Panc1 (cell line): ENCODE results near the gene FRMPD1. TPM values are rescaled to one million over a fixed set of nuclear protein-coding genes. Genes with fewer than 3 reads are reported as not detected.

Experiments
- ATAC-seq: fragments of 200-7000 bp; cut with Tn5 transposase; 2 replicates; pipeline ENCODE4 v1.9.1; 2020; ENCODE audit warnings: mild to moderate bottlenecking, moderate library complexity
- BruUV-seq: library from RNA; stranded (reverse); fragments of 400-500 nt; replicated peaks from 2 replicates; lab custom pipeline; 2021; lab: Mats Ljungman, UMichigan
- CTCF ChIA-PET: fragments of 300-600 bp; sonication (Branson Sonifier 250); formaldehyde crosslinking; loops from one replicate; lab custom pipeline; 2022; ENCODE audit warnings: antibody characterized with exemption; lab: Charles Lee
- POLR2A ChIA-PET: fragments of 300-600 bp; sonication (Branson Sonifier 250); formaldehyde crosslinking; loops from one replicate; lab custom pipeline; 2022; ENCODE audit warnings: antibody characterized with exemption; lab: Charles Lee
- DNase-seq: peaks from one replicate; pipeline ENCODE4 v3.0.0-alpha.2; 2010; ENCODE audit warnings: low read depth, low spot score
- H3K27ac ChIP-seq: 2 replicates; pipeline ENCODE4 v1.5.1; 2011; ENCODE audit warnings: mild to moderate bottlenecking, low read length, inconsistent platforms
- H3K27me3 ChIP-seq: fragments of 200-500 bp; sonication (Bioruptor generic); 2 replicates; pipeline ENCODE4 v1.6.0; 2014; ENCODE audit warnings: low read length, inconsistent platforms; ENCODE audit not compliant: control insufficient read depth, insufficient read depth
- H3K36me3 ChIP-seq: fragments of 200-500 bp; sonication (Bioruptor generic); 2 replicates; pipeline ENCODE4 v1.5.1; 2014; ENCODE audit warnings: inconsistent platforms, mild to moderate bottlenecking, low read length, moderate library complexity; ENCODE audit not compliant: control insufficient read depth, insufficient read depth
- H3K4me1 ChIP-seq: 2 replicates; pipeline ENCODE4 v1.5.1; 2011; ENCODE audit warnings: inconsistent platforms, mild to moderate bottlenecking, low read length, moderate library complexity; ENCODE audit not compliant: control insufficient read depth, insufficient read depth
- H3K4me3 ChIP-seq, 2 experiments: 2 replicates each; pipeline ENCODE4 v1.5.1; 2011 to 2012; ENCODE audit warnings: low read depth in 2 of 2, low read length in 2 of 2, mild to moderate bottlenecking in 2 of 2, inconsistent platforms in 1 of 2, moderate library complexity in 1 of 2
- H3K9me3 ChIP-seq: fragments of 200-500 bp; sonication (Bioruptor generic); 2 replicates; pipeline ENCODE4 v1.5.1; 2014; ENCODE audit warnings: low read depth, mild to moderate bottlenecking, inconsistent platforms, low read length, moderate library complexity; ENCODE audit not compliant: control insufficient read depth, insufficient read depth
- CTCF ChIP-seq: fragments of 450-650 bp; IDR thresholded peaks from 2 replicates; pipeline ENCODE4 v1.5.1; 2017; ENCODE audit warnings: mild to moderate bottlenecking
- POLR2AphosphoS5 ChIP-seq: IDR thresholded peaks from 2 replicates; pipeline ENCODE4 v1.6.1; 2012; ENCODE audit warnings: mild to moderate bottlenecking, low read depth, low read length, moderate library complexity
- REST ChIP-seq, 2 experiments: IDR thresholded peaks; 2 replicates each; pipeline ENCODE4 v1.6.1; 2011 to 2012; ENCODE audit warnings: low read depth in 2 of 2, control low read depth in 1 of 2, low read length in 1 of 2, mild to moderate bottlenecking in 1 of 2, moderate library complexity in 1 of 2; ENCODE audit not compliant: insufficient read depth in 1 of 2
- SIN3A ChIP-seq: IDR thresholded peaks from 2 replicates; pipeline ENCODE4 v1.6.1; 2012; ENCODE audit warnings: low read depth, mild to moderate bottlenecking, low read length, moderate library complexity, borderline replicate concordance; ENCODE audit not compliant: insufficient read depth
- TCF7L2 ChIP-seq: IDR thresholded peaks from 2 replicates; pipeline ENCODE4 v1.6.1; 2011; ENCODE audit warnings: mild to moderate bottlenecking, low read depth, low read length, inconsistent platforms
- in situ Hi-C: cut with HindIII; loops from 2 replicates; pipeline ENCODE4 v1.10.0; 2016; ENCODE audit warnings: low sequenced_read_pairs, low pct_unique_long_range_greater_than_20kb
- intact Hi-C: fragments of 100-400 bp; cut with micrococcal nuclease; formaldehyde crosslinking; loops from one replicate; pipeline ENCODE4 v1.10.0; 2022; ENCODE audit not compliant: unreplicated experiment
- total RNA-seq: library from RNA; stranded (reverse); gene quantifications from one replicate; pipeline ENCODE4 v1.2.1, GENCODE V29; 2021; ENCODE audit not compliant: unreplicated experiment

FRMPD1 gene
- total RNA-seq, 1 experiment from 2014 or later, result 0.21 TPM

- TF ChIP-seq CTCF (no peak), SIN3A (no peak), TCF7L2 (no peak)
- in situ Hi-C loops, result no loop called here
- BruUV-seq, result no TSS peak
- ATAC-seq (no peak), DNase-seq (no peak)
- CTCF ChIA-PET, result no interaction called here
- H3K4me3 ChIP-seq, result no peak overlapping the region
- intact Hi-C loops, result no loop called here
- H3K36me3 ChIP-seq, result no peaks in the 10 kb centered on the region
- no peaks in the 10 kb centered on the region; the same call in 1 of the 2 replicates for H3K27me3 ChIP-seq
- POLR2A ChIA-PET, result no interaction called here
- H3K9me3 ChIP-seq, result no peaks in the 10 kb centered on the region
- no peak overlapping the region for H3K27ac ChIP-seq
- no peaks in the 10 kb centered on the region for H3K4me1 ChIP-seq
Measured at GRCh38 chr9:37620396-37620795, 30.4 kb upstream of the FRMPD1 start.

DNA sequence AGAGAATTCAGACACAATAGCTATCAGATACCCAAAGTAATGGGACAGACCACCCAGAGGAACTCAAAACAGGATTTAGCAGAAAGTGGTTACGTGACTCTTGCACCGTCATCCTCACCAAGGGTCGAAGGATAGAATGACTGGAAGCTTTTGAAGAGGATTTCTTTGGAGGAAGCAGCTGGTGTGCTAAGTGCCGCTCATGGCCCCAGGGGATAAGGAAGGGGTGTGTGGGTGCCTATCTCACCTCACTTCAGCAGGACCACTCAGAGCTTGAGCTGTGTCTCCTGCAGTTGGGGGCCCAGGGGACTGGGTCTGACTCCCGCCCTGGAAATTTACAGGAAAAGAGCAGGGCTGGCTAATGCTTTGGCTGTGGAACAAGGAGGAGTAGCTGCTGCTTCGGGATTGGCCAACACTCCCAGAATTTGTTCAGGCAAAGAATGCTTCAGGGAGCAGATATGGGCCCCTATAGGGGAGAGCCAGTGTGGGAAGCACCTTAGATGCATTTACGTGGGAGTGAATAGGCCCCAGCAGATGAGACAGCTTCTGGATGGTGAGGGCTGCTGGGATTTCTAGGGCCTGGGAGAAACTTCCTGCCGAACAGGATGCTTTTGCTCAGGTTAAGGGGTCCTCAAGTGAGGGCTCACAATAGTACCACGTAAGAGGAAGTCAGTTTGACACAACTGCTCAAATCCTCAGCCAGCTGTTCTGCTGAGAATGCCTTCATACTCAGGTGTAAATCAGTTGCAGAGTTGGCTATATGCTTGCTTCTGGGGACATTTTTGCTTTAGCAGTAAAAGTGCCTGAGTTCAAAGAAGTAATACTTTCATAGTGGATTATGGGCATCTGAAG lies 29.3 kb upstream of the FRMPD1 start:
- no TSS peak for BruUV-seq
- Histone ChIP-seq H3K36me3 (no peaks in the 10 kb centered on the region), H3K9me3 (no peaks in the 10 kb centered on the region), H3K4me1 (no peaks in the 10 kb centered on the region), H3K27me3 (no peaks in the 10 kb centered on the region; the same call in 1 of the 2 replicates), H3K27ac (no peak overlapping the region), H3K4me3 (no peak overlapping the region)
- ChIA-PET CTCF (no interaction called here), POLR2A (no interaction called here)
- no peak for DNase-seq
- TF ChIP-seq TCF7L2, result no peak
- TF ChIP-seq CTCF, result no peak
- no peak for TF ChIP-seq SIN3A
- no peak for TF ChIP-seq REST (IDR thresholded peaks at IDR 0.05; ENCODE audit: insufficient read depth in 1 of 2, low read depth in 2 of 2, low read length in 1 of 2)
- no peak for TF ChIP-seq POLR2AphosphoS5
- no peak for ATAC-seq
- in situ Hi-C loops, result no loop called here
- intact Hi-C loops, result no loop called here
